ENCODE measurements around the gene GRID1.

DNA sequence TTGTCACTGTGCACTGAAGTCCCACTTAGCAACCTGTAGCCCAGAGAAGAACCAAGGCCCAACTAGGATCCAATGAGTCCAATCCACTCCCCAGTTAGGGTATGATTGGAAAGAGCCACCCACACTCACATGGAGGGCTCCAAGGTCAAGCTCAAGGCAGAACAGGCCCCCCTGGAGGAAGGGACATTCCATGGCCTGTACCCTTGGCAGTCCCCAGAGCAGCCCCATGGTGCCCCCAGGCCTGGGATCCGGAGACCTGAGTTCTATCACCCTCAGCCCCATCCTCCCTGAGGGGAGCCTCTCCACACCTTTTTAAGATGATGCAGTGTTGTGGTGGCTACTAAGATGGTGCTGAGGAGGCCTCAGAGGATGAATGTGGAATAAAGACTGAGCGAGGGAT is 231.4 kb downstream of the GRID1 start:
- TF ChIP-seq, protein P1, sequence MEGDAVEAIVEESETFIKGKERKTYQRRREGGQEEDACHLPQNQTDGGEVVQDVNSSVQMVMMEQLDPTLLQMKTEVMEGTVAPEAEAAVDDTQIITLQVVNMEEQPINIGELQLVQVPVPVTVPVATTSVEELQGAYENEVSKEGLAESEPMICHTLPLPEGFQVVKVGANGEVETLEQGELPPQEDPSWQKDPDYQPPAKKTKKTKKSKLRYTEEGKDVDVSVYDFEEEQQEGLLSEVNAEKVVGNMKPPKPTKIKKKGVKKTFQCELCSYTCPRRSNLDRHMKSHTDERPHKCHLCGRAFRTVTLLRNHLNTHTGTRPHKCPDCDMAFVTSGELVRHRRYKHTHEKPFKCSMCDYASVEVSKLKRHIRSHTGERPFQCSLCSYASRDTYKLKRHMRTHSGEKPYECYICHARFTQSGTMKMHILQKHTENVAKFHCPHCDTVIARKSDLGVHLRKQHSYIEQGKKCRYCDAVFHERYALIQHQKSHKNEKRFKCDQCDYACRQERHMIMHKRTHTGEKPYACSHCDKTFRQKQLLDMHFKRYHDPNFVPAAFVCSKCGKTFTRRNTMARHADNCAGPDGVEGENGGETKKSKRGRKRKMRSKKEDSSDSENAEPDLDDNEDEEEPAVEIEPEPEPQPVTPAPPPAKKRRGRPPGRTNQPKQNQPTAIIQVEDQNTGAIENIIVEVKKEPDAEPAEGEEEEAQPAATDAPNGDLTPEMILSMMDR (IDR thresholded peaks at IDR 0.05; ENCODE audit: low read length), result no peak
- TF ChIP-seq EZH2 (IDR thresholded peaks at IDR 0.05; ENCODE audit: borderline replicate concordance, low read length), result no peak
